PC-9 (cell line): ENCODE results near the gene BTLA.

Experiments
- EZH2 ChIP-seq: fragments of 200-600 bp; sonication (generic); IDR thresholded peaks from 2 replicates; pipeline ENCODE4 v1.8.0; 2017; ENCODE audit warnings: antibody characterized with exemption, low read depth
- TF ChIP-seq, protein P1 (sequence below): fragments of 200-600 bp; sonication (generic); conservative IDR thresholded peaks from 2 replicates; pipeline ENCODE4 v1.6.1; 2017; ENCODE audit warnings: mixed run types, antibody characterized with exemption, mild to moderate bottlenecking, moderate library complexity

GRCh38 chr3:112519424-112520001 lies 20.2 kb upstream of the BTLA start:
- TF ChIP-seq, protein P1, sequence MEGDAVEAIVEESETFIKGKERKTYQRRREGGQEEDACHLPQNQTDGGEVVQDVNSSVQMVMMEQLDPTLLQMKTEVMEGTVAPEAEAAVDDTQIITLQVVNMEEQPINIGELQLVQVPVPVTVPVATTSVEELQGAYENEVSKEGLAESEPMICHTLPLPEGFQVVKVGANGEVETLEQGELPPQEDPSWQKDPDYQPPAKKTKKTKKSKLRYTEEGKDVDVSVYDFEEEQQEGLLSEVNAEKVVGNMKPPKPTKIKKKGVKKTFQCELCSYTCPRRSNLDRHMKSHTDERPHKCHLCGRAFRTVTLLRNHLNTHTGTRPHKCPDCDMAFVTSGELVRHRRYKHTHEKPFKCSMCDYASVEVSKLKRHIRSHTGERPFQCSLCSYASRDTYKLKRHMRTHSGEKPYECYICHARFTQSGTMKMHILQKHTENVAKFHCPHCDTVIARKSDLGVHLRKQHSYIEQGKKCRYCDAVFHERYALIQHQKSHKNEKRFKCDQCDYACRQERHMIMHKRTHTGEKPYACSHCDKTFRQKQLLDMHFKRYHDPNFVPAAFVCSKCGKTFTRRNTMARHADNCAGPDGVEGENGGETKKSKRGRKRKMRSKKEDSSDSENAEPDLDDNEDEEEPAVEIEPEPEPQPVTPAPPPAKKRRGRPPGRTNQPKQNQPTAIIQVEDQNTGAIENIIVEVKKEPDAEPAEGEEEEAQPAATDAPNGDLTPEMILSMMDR, result peak; percentile 81
- no peak for TF ChIP-seq EZH2
